ENCODE data around the gene ABITRAM.

DNA sequence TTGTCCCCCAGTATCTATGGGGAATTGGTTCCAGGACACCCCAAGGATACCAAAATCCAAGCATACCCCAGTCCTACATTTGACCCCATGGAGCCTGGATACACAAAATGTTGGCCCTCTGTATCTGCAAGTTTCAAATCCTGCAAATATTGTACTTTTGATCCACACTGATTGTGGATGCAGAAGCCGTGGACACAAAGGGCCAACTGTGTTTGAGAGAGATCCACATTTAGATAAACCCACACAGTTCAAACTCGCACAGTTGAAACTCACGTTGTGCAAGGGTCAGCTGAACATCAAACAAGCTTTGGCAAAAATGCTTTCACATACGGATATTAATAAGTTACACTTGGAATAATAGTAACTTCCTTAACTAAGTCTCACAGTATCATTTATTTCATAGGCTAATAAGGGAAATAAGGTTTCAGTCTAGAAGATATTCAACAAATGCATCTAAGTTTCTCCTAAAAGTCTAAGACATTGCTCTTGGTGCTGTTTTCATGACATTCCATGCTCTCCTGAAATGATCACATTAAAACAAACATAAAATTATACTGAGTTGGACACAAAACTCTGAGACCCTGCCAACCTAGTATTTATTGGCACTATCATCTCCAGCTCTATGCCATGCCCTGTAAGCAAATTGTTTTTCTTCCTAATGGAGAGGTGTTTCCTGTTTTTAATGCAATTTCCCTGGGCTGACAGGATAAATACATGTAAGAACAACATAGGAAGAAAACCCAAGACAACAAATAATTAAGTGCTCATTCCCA is 39.8 kb upstream of the ABITRAM start:
- TF ChIP-seq, protein P1, sequence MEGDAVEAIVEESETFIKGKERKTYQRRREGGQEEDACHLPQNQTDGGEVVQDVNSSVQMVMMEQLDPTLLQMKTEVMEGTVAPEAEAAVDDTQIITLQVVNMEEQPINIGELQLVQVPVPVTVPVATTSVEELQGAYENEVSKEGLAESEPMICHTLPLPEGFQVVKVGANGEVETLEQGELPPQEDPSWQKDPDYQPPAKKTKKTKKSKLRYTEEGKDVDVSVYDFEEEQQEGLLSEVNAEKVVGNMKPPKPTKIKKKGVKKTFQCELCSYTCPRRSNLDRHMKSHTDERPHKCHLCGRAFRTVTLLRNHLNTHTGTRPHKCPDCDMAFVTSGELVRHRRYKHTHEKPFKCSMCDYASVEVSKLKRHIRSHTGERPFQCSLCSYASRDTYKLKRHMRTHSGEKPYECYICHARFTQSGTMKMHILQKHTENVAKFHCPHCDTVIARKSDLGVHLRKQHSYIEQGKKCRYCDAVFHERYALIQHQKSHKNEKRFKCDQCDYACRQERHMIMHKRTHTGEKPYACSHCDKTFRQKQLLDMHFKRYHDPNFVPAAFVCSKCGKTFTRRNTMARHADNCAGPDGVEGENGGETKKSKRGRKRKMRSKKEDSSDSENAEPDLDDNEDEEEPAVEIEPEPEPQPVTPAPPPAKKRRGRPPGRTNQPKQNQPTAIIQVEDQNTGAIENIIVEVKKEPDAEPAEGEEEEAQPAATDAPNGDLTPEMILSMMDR (IDR thresholded peaks at IDR 0.05) = no peak
- TF ChIP-seq POLR2A (IDR thresholded peaks at IDR 0.05) (no peak), EP300 (IDR thresholded peaks at IDR 0.05) (no peak)

Measured in ovary (tissue), 3 donors.